Endometrium (tissue), 2 donors: ENCODE results near the gene RUFY4.

Experiments used
- FAIRE-seq: peaks from 2 replicates; lab custom pipeline; 2012; peaks lifted over from hg19 to GRCh38; lab: Jason Lieb, UNC
- donor health status: control.
- donor health status: control.

The RUFY4 gene

GRCh38 chr2:218063486-218063885 lies 5.6 kb upstream of the RUFY4 start:
- FAIRE-seq: no peak

- no peak for FAIRE-seq
Measured at GRCh38 chr2:218063896-218064295, 5.2 kb upstream of the RUFY4 start.

GRCh38 chr2:218065239-218066006 lies 3.6 kb upstream of the RUFY4 start:
- no peak for FAIRE-seq

GRCh38 chr2:218066926-218067515 lies 2.0 kb upstream of the RUFY4 start:
- no peak for FAIRE-seq

- FAIRE-seq: no peak
Measured at GRCh38 chr2:218067523-218067922, 1.5 kb upstream of the RUFY4 start.

- no peak for FAIRE-seq
Measured at GRCh38 chr2:218069606-218070300, 700 bp downstream of the RUFY4 start.

- no peak for FAIRE-seq
Measured at GRCh38 chr2:218070587-218070986, 1.5 kb downstream of the RUFY4 start.

- no peak for FAIRE-seq
Measured at GRCh38 chr2:218071218-218071937, 2.3 kb downstream of the RUFY4 start.

GRCh38 chr2:218072002-218072401 lies 2.9 kb downstream of the RUFY4 start:
- FAIRE-seq: no peak

- no peak for FAIRE-seq
Measured at GRCh38 chr2:218072478-218073024, 3.5 kb downstream of the RUFY4 start.

- FAIRE-seq: no peak
Measured at GRCh38 chr2:218073185-218073584, 4.1 kb downstream of the RUFY4 start.

GRCh38 chr2:218074031-218074430 lies 5.0 kb downstream of the RUFY4 start:
- no peak for FAIRE-seq

- no peak for FAIRE-seq
Measured at GRCh38 chr2:218075975-218076811, 7.1 kb downstream of the RUFY4 start.

GRCh38 chr2:218077464-218078216 lies 8.6 kb downstream of the RUFY4 start:
- FAIRE-seq: no peak

GRCh38 chr2:218079943-218080913 lies 11.2 kb downstream of the RUFY4 start:
- no peak for FAIRE-seq

GRCh38 chr2:218081063-218081462 lies 12.0 kb downstream of the RUFY4 start:
- FAIRE-seq: no peak

GRCh38 chr2:218081695-218082094 lies 12.6 kb downstream of the RUFY4 start:
- FAIRE-seq: no peak

- FAIRE-seq: no peak
Measured at GRCh38 chr2:218082586-218083351, 13.7 kb downstream of the RUFY4 start.

- no peak for FAIRE-seq
Measured at GRCh38 chr2:218083352-218083676, 14.3 kb downstream of the RUFY4 start.
